HEK293 (cell line): ENCODE results near the gene MSRB3.

Source experiments
- RBAK ChIP-seq: fragments of 450-650 bp; formaldehyde crosslinking; IDR thresholded peaks from 2 replicates; pipeline ENCODE4 v1.5.1; 2016; ENCODE audit warnings: missing biosample characterization, missing genetic modification characterization
- ZBTB7A ChIP-seq: fragments of 450-650 bp; formaldehyde crosslinking; IDR thresholded peaks from 2 replicates; pipeline ENCODE4 v1.5.1; 2016; ENCODE audit warnings: low read depth, missing biosample characterization, missing genetic modification characterization
- ZNF114 ChIP-seq: fragments of 450-650 bp; formaldehyde crosslinking; IDR thresholded peaks from 2 replicates; pipeline ENCODE4 v1.5.0; 2017; ENCODE audit warnings: missing biosample characterization, missing genetic modification characterization
- ZNF138 ChIP-seq: fragments of 450-650 bp; formaldehyde crosslinking; IDR thresholded peaks from 2 replicates; pipeline ENCODE4 v1.5.1; 2016; ENCODE audit warnings: missing biosample characterization, missing genetic modification characterization, borderline replicate concordance
- ZNF157 ChIP-seq: fragments of 450-650 bp; formaldehyde crosslinking; IDR thresholded peaks from 2 replicates; pipeline ENCODE4 v1.5.1; 2016; ENCODE audit warnings: missing biosample characterization, missing genetic modification characterization
- ZNF274 ChIP-seq, 2 experiments: fragments of 200-500 bp in 1 of 2; fragments of 450-650 bp in 1 of 2; sonication (Bioruptor generic) in 1 of 2; formaldehyde crosslinking in 1 of 2; IDR thresholded peaks; 2 replicates each; pipeline versions ENCODE4 v1.5.1 to v1.6.1; 2014 to 2016; ENCODE audit warnings: borderline replicate concordance in 1 of 2, inconsistent platforms in 1 of 2, low read length in 1 of 2, missing biosample characterization in 1 of 2, missing genetic modification characterization in 1 of 2
- ZNF311 ChIP-seq: fragments of 450-650 bp; formaldehyde crosslinking; IDR thresholded peaks from 2 replicates; pipeline ENCODE4 v1.5.1; 2017; ENCODE audit warnings: missing biosample characterization, missing genetic modification characterization, borderline replicate concordance
- ZNF544 ChIP-seq: fragments of 450-650 bp; formaldehyde crosslinking; IDR thresholded peaks from 2 replicates; pipeline ENCODE4 v1.5.0; 2017; ENCODE audit warnings: missing biosample characterization, missing genetic modification characterization
- ZNF555 ChIP-seq: fragments of 450-650 bp; formaldehyde crosslinking; conservative IDR thresholded peaks from 2 replicates; pipeline ENCODE4 v1.5.1; 2017; ENCODE audit warnings: missing biosample characterization, mild to moderate bottlenecking, missing genetic modification characterization, inconsistent platforms
- TF ChIP-seq, protein P1 (sequence below): fragments of 450-650 bp; formaldehyde crosslinking; IDR thresholded peaks from 2 replicates; pipeline ENCODE4 v1.5.1; 2016; ENCODE audit warnings: missing biosample characterization, missing genetic modification characterization
- TF ChIP-seq, protein P2 (sequence below): fragments of 450-650 bp; formaldehyde crosslinking; IDR thresholded peaks from 2 replicates; pipeline ENCODE4 v1.5.1; 2016; ENCODE audit warnings: missing biosample characterization, missing genetic modification characterization
- TF ChIP-seq, protein P3 (sequence below): fragments of 450-650 bp; formaldehyde crosslinking; IDR thresholded peaks from 2 replicates; pipeline ENCODE4 v1.5.1; 2016; ENCODE audit warnings: missing biosample characterization, missing genetic modification characterization

DNA sequence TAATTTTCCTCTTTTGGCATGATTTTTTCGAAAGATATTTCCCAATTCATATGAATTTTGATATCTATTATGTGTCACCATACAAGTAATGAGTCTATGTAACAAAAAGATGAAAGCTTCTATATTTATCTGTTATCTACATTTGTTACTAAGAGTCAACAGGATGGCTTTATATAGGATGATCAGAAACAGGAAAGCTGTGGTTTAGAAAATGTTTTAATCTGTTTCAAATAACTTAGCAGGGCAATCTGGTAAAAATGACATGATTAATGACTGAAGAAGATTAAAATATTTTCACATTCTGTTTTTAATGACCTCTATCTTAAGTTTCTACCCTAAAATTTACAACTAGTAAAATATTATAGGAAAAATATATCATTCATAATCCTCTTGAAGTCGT lies 105.8 kb downstream of the MSRB3 start:
- TF ChIP-seq ZNF274 (IDR thresholded peaks at IDR 0.05; ENCODE audit: low read length) (no peak), ZNF274 (tag by site-specific recombination; IDR thresholded peaks at IDR 0.05; ENCODE audit: borderline replicate concordance) (no peak), ZNF555 (tag by site-specific recombination) (no peak), ZNF157 (tag by site-specific recombination) (no peak), ZNF311 (tag by site-specific recombination) (no peak), ZNF138 (tag by site-specific recombination) (no peak), ZNF114 (tag by site-specific recombination) (no peak), ZBTB7A (tag by site-specific recombination) (no peak), RBAK (tag by site-specific recombination) (no peak), ZNF544 (tag by site-specific recombination) (no peak)
- TF ChIP-seq, protein P1, sequence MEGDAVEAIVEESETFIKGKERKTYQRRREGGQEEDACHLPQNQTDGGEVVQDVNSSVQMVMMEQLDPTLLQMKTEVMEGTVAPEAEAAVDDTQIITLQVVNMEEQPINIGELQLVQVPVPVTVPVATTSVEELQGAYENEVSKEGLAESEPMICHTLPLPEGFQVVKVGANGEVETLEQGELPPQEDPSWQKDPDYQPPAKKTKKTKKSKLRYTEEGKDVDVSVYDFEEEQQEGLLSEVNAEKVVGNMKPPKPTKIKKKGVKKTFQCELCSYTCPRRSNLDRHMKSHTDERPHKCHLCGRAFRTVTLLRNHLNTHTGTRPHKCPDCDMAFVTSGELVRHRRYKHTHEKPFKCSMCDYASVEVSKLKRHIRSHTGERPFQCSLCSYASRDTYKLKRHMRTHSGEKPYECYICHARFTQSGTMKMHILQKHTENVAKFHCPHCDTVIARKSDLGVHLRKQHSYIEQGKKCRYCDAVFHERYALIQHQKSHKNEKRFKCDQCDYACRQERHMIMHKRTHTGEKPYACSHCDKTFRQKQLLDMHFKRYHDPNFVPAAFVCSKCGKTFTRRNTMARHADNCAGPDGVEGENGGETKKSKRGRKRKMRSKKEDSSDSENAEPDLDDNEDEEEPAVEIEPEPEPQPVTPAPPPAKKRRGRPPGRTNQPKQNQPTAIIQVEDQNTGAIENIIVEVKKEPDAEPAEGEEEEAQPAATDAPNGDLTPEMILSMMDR: no peak
- TF ChIP-seq, protein P2, sequence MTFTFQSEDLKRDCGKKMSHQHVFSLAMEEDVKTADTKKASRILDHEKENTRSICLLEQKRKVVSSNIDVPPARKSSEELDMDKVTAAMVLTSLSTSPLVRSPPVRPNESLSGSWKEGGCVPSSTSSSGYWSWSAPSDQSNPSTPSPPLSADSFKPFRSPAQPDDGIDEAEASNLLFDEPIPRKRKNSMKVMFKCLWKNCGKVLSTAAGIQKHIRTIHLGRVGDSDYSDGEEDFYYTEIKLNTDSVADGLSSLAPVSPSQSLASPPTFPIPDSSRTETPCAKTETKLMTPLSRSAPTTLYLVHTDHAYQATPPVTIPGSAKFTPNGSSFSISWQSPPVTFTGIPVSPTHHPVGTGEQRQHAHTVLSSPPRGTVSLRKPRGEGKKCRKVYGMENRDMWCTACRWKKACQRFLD (tag by site-specific recombination): no peak
- TF ChIP-seq, protein P3, sequence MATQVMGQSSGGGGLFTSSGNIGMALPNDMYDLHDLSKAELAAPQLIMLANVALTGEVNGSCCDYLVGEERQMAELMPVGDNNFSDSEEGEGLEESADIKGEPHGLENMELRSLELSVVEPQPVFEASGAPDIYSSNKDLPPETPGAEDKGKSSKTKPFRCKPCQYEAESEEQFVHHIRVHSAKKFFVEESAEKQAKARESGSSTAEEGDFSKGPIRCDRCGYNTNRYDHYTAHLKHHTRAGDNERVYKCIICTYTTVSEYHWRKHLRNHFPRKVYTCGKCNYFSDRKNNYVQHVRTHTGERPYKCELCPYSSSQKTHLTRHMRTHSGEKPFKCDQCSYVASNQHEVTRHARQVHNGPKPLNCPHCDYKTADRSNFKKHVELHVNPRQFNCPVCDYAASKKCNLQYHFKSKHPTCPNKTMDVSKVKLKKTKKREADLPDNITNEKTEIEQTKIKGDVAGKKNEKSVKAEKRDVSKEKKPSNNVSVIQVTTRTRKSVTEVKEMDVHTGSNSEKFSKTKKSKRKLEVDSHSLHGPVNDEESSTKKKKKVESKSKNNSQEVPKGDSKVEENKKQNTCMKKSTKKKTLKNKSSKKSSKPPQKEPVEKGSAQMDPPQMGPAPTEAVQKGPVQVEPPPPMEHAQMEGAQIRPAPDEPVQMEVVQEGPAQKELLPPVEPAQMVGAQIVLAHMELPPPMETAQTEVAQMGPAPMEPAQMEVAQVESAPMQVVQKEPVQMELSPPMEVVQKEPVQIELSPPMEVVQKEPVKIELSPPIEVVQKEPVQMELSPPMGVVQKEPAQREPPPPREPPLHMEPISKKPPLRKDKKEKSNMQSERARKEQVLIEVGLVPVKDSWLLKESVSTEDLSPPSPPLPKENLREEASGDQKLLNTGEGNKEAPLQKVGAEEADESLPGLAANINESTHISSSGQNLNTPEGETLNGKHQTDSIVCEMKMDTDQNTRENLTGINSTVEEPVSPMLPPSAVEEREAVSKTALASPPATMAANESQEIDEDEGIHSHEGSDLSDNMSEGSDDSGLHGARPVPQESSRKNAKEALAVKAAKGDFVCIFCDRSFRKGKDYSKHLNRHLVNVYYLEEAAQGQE: no peak
